CD14-positive monocyte (primary cell): ENCODE data around the gene TBC1D22A. TPM values are rescaled to one million over a fixed set of nuclear protein-coding genes. Genes with fewer than 3 reads are reported as not detected.

ENCODE experiments used
- DNase-seq, 3 donors: peaks; one replicate each; pipeline ENCODE4 v3.0.0-alpha.2; 2011 to 2022
- H2AFZ ChIP-seq: 2 replicates; pipeline ENCODE4 v1.6.0; 2012; ENCODE audit warnings: mild to moderate bottlenecking, low read depth, low read length, inconsistent platforms; ENCODE audit not compliant: insufficient read depth, poor library complexity, severe bottlenecking
- H3K27ac ChIP-seq, 2 donors: 1 replicate in 1 of 2; 2 replicates in 1 of 2; pipeline ENCODE4 v1.5.1; 2012 to 2013; ENCODE audit warnings: low read length in 2 of 2, control low read depth in 1 of 2, inconsistent platforms in 1 of 2, low read depth in 1 of 2, mild to moderate bottlenecking in 1 of 2
- H3K27me3 ChIP-seq, 2 donors: one replicate each; pipeline versions ENCODE4 v1.6.0 to v1.6.1; 2011 to 2013; ENCODE audit warnings: low read length in 2 of 2; ENCODE audit not compliant: control insufficient read depth in 2 of 2, insufficient read depth in 2 of 2
- H3K36me3 ChIP-seq, 2 donors: replicated peaks in 1 of 2; 1 replicate in 1 of 2; 2 replicates in 1 of 2; pipeline versions ENCODE4 v1.5.1 to v1.6.1; 2012 to 2013; ENCODE audit warnings: low read length in 2 of 2, control low read depth in 1 of 2, inconsistent platforms in 1 of 2, mild to moderate bottlenecking in 1 of 2; ENCODE audit not compliant: insufficient read depth in 2 of 2, control insufficient read depth in 1 of 2
- H3K4me1 ChIP-seq, 2 donors: 1 replicate in 1 of 2; 2 replicates in 1 of 2; pipeline versions ENCODE4 v1.5.1 to v1.6.1; 2012 to 2013; ENCODE audit warnings: low read length in 2 of 2, control low read depth in 1 of 2, inconsistent platforms in 1 of 2, mild to moderate bottlenecking in 1 of 2, moderate library complexity in 1 of 2; ENCODE audit not compliant: insufficient read depth in 2 of 2, control insufficient read depth in 1 of 2
- H3K4me2 ChIP-seq: replicated peaks from 2 replicates; pipeline ENCODE3; 2012; ENCODE audit warnings: low read length, moderate library complexity, mild to moderate bottlenecking; ENCODE audit not compliant: poor library complexity, severe bottlenecking; ENCODE audit errors: extremely low read depth
- H3K4me3 ChIP-seq, 3 experiments: fragments of 200-600 bp in 1 of 3; sonication (generic) in 1 of 3; replicated peaks in 1 of 3; 1 replicate in 2 of 3; 2 replicates in 1 of 3; pipeline ENCODE4 v1.5.1; 2011 to 2013; ENCODE audit warnings: low read length in 3 of 3, mild to moderate bottlenecking in 3 of 3, control low read depth in 2 of 3, low read depth in 2 of 3, inconsistent platforms in 1 of 3, moderate library complexity in 1 of 3
- H3K79me2 ChIP-seq: 2 replicates; pipeline ENCODE4 v1.6.0; 2012; ENCODE audit warnings: mild to moderate bottlenecking, control low read depth, inconsistent platforms, low read length, moderate library complexity; ENCODE audit not compliant: insufficient read depth
- H3K9ac ChIP-seq: 2 replicates; pipeline ENCODE4 v1.6.0; 2017; ENCODE audit warnings: low read length, mild to moderate bottlenecking; ENCODE audit not compliant: insufficient read depth, poor library complexity, severe bottlenecking
- H3K9me3 ChIP-seq, 2 donors: replicated peaks in 1 of 2; 1 replicate in 1 of 2; 2 replicates in 1 of 2; pipeline versions ENCODE4 v1.5.1 to v1.6.1; 2012 to 2013; ENCODE audit warnings: low read length in 2 of 2, control low read depth in 1 of 2; ENCODE audit not compliant: control insufficient read depth in 1 of 2, insufficient read depth in 1 of 2
- H4K20me1 ChIP-seq: 2 replicates; pipeline ENCODE4 v1.6.0; 2012; ENCODE audit warnings: mild to moderate bottlenecking, low read length, control low read depth, moderate library complexity; ENCODE audit not compliant: insufficient read depth
- H3K27ac Mint-ChIP-seq, 7 donors: one replicate each; pipeline ENCODE4 v1.8.0; 2020; ENCODE audit warnings: mild to moderate bottlenecking in 7 of 7, mixed read lengths in 7 of 7, moderate library complexity in 6 of 7, inconsistent platforms in 2 of 7
- H3K27me3 Mint-ChIP-seq, 3 donors: one replicate each; pipeline ENCODE4 v1.8.0; 2021 to 2022; ENCODE audit warnings: low read depth in 3 of 3, mild to moderate bottlenecking in 3 of 3, mixed read lengths in 3 of 3, moderate library complexity in 3 of 3, inconsistent platforms in 1 of 3
- H3K36me3 Mint-ChIP-seq, 2 donors: one replicate each; pipeline ENCODE4 v1.8.0; 2020; ENCODE audit warnings: mixed read lengths in 2 of 2, inconsistent platforms in 1 of 2, mild to moderate bottlenecking in 1 of 2
- H3K4me1 Mint-ChIP-seq: one replicate; pipeline ENCODE4 v1.8.0; 2020; ENCODE audit warnings: mild to moderate bottlenecking, mixed read lengths
- H3K4me3 Mint-ChIP-seq, 2 donors: one replicate each; pipeline ENCODE4 v1.8.0; 2020; ENCODE audit warnings: mild to moderate bottlenecking in 2 of 2, mixed read lengths in 2 of 2, moderate library complexity in 1 of 2
- H3K9me3 Mint-ChIP-seq, 7 donors: one replicate each; pipeline ENCODE4 v1.8.0; 2020 to 2022; ENCODE audit warnings: mixed read lengths in 7 of 7, mild to moderate bottlenecking in 6 of 7, moderate library complexity in 6 of 7, inconsistent platforms in 2 of 7
- CTCF ChIP-seq: fragments of 200-600 bp; IDR thresholded peaks from one replicate; pipeline ENCODE4 v1.8.0; 2022; ENCODE audit warnings: antibody characterized with exemption, mild to moderate bottlenecking
- WGBS: methylation state at CpG from one replicate; pipeline ENCODE4 v1.1.5; 2013; ENCODE audit warnings: missing lambda C conversion rate; ENCODE audit not compliant: insufficient coverage; 5-methylcytosine and 5-hydroxymethylcytosine counted together
- intact Hi-C, 2 donors: fragments of 100-400 bp; cut with micrococcal nuclease; formaldehyde crosslinking; loops; one replicate each; pipeline versions ENCODE4 v1.15.0 to v1.15.1; 2023
- polyA plus RNA-seq, 3 donors: library from polyadenylated mRNA; depleted of rRNA in 1 of 3; unstranded in 2 of 3; stranded (reverse) in 1 of 3; fragments of 300-500 nt in 2 of 3; fragments of >200 nt in 1 of 3; fragmentation: Illumina TruSeq in 2 of 3; gene quantifications; 1 replicate in 2 of 3; 2 replicates in 1 of 3; pipeline ENCODE4 v1.2.3, GENCODE V29; 2012 to 2021

Gene TBC1D22A
- polyA plus RNA-seq, 3 donors = 25.9 to 36.2 (median 29.5) TPM

GRCh38 chr22:47043835-47044721 lies 281.6 kb downstream of the TBC1D22A start:
- TF ChIP-seq CTCF = no peak
- 46% methylated on average over 16 of the region's 19 CpGs for WGBS
- no peak overlapping the region for H2AFZ ChIP-seq
- Mint-ChIP-seq H3K27ac (peak overlapping the region in 6 of 7 donors; percentile 17 to 79 (median 68)), H3K4me3 (peak overlapping the region in 1 of 2 donors; percentile 6), H3K27me3 (peaks cover 0 to 3% (median 0%) of the 10 kb centered on the region in 3 donors), H3K4me1 (peaks cover 13% of the 10 kb centered on the region), H3K9me3 (peaks cover 0 to 2% (median 0%) of the 10 kb centered on the region in 7 donors), H3K36me3 (peaks cover 19 to 23% of the 10 kb centered on the region in 2 donors)
- no peak overlapping the region for H3K27ac ChIP-seq
- no peak for DNase-seq
- no peak overlapping the region for H3K4me3 ChIP-seq
- no peak overlapping the region for H3K9ac ChIP-seq
- peaks cover 0 to 9% of the 10 kb centered on the region in 2 donors for H3K36me3 ChIP-seq
- no peaks in the 10 kb centered on the region for H3K4me1 ChIP-seq
- H3K79me2 ChIP-seq = no peaks in the 10 kb centered on the region
- H3K4me2 ChIP-seq = no peak overlapping the region
- intact Hi-C loops = no loop called here
- peaks cover 94% of the 10 kb centered on the region for H4K20me1 ChIP-seq
- no peaks in the 10 kb centered on the region for H3K27me3 ChIP-seq
- no peaks in the 10 kb centered on the region for H3K9me3 ChIP-seq

GRCh38 chr22:47044722-47045535 lies 282.5 kb downstream of the TBC1D22A start:
- H3K9ac ChIP-seq = no peak overlapping the region

More at GRCh38 chr22:47044722-47045535, 282.5 kb downstream of the TBC1D22A start:
- peak overlapping the region in 3 of 7 donors; percentile 33 to 79 (median 65) for H3K27ac Mint-ChIP-seq
- H3K27ac ChIP-seq = no peak overlapping the region
- no peaks in the 10 kb centered on the region for H3K27me3 ChIP-seq
- H2AFZ ChIP-seq = no peak overlapping the region
- no peak for TF ChIP-seq CTCF
- DNase-seq = no peak
- intact Hi-C loops = no loop called here
- peaks cover 0 to 9% of the 10 kb centered on the region in 2 donors for H3K36me3 ChIP-seq
- peaks cover 13% of the 10 kb centered on the region for H3K4me1 Mint-ChIP-seq
- H3K79me2 ChIP-seq = no peaks in the 10 kb centered on the region
- no peak overlapping the region for H3K4me3 ChIP-seq
- H3K4me2 ChIP-seq = no peak overlapping the region
- peaks cover 0 to 3% (median 0%) of the 10 kb centered on the region in 7 donors for H3K9me3 Mint-ChIP-seq
- H4K20me1 ChIP-seq = peaks cover 96% of the 10 kb centered on the region
- no peak overlapping the region for H3K4me3 Mint-ChIP-seq
- no peaks in the 10 kb centered on the region for H3K4me1 ChIP-seq
- WGBS = 80% methylated on average over 24 of the region's 29 CpGs
- H3K9me3 ChIP-seq = no peaks in the 10 kb centered on the region
- peaks cover 16 to 20% of the 10 kb centered on the region in 2 donors for H3K36me3 Mint-ChIP-seq
- H3K27me3 Mint-ChIP-seq = peaks cover 0 to 3% (median 0%) of the 10 kb centered on the region in 3 donors
